GM18517 (cell line): ENCODE data around the gene TRIM62.

Experiments
- ATAC-seq: cut with Tn5 transposase; IDR thresholded peaks from one replicate; pipeline ENCODE4 v1.9.1; 2021; ENCODE audit warnings: mild to moderate bottlenecking, moderate library complexity; ENCODE audit not compliant: unreplicated experiment

Gene TRIM62

DNA sequence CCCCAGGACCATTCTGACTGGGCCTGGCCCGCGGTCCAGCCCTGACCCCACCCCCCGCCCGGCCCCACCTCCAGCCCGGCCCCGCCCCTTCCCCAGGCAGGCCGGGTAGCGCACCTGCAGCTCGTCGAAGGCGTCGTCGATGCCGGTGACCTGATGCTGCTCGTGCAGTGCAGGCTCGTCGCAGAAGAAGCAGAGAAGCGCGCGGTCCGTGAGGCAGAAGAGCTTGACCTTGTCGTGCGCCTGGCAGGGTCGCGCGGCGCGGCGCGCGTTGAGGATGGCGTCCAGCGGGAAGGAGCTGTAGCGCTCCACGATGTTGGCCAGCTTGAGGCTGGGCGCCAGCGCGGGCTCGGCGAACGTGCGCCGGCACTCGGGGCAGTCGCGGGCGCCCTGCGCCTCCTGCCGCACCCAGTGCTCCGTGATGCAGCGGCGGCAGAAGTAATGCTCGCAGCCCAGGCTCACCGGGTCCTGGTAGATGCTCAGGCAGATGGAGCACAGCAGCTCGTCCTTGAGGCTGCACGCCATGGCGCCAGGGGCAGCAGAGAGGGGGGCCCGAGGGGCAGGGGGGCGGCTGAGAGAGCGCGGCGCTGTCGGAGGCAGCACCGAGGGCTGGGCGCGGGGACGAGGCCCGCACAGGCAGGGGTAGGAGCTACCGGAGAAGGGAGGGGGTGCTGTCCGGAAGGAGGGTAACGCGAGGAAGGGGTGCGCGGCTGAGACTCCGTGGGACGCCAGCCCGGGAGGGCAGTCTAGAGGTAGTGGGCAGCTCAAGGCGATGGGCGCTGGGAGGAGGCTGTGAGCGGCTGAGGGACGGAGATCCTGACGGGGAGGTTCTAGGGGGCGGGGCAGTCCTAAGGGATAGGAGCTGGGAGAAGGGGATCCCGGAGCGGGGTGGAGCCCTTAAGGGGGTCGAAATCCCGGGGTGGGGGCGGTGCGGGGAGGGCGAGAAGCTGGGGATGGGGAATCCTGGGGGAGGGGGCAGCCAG is 642 bp downstream of the TRIM62 start:
- no peak for ATAC-seq

DNA sequence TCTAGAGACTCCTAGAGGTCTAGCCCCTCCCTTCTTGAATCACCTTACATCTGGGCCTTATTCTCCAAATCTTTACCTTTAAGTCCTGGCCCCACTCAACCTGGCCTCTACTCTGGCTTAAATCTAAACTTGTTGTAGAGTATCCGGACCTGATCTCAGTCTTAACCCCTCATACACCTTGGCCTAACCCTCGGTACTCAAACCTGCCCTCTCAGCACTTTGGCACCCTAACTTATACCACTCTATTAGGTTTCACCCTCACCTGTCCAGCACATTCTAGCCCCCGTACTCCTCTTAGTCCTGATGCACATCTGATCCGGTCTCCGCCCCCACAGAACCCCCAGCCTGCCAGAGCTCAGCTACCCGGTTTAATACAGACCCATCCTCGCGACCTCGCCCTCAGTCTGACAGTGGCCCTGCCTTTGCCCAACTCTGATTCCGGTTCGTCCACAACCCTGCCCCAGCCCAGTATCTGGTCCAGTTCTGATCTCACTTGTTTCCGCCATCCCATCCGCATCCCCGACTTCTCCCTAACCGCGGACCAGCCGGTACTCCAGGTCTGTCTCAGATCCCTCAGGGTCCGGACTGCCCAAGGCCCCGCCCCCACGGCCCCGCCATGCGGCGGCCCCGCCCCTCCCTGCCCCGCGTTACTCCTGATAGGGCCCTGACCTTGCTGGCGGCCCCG is 1.5 kb downstream of the TRIM62 start:
- no peak for ATAC-seq

DNA sequence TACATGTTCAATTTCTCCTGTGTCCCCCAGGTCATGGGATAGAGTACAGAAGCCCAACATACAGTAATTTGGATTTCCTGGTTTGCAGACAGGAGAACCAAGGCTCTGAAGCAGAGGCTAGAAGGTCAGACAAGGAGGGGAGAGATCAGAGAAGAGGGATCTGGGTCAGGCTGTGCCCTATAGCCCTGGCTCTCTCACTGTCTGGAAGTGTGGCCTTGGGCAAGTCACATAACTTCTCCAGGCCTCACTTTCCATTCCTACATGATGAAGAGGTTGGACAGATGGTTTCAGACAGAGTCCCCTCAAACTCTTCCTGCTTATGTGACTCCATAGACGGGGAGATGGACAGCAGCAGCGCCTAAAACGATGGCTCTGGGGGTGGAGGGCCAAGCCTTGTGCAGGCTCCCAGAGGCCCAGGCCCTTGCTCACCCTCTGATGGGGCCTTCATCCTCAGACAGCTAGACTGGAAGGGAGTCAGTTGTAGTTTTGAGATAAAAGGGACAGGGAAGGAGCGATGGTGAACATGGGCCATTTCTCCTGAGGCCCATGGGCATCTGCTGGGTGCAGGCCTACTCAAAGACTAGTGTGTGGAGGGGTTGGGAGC is 2.9 kb downstream of the TRIM62 start:
- no peak for ATAC-seq

DNA sequence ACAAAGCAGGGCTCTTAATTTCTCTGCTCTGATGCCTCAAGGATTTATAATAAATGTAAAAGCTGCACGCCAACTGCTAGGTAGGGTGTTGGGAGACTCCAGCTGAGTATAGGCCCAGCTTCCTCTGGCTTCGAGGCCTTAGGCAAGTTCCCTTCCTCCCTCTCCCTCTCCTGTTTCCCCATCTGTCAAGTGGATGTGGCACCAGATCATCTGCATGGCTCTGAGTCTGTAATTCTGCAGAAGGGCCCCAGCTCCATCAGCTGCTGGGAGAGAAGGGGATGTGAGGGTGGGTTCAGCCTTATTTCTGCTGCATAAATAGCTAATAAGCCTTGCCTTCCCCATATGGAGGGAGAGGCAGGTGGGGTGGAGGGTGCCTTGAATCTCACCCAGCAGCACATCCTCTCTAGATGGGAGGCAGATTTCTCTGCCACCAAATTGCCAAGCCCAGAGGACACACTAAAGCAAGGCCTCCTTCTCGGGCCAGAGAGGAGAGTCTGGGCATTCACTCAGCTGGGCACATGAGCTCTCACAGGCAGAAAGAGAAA is 3.8 kb downstream of the TRIM62 start:
- ATAC-seq = no peak

DNA sequence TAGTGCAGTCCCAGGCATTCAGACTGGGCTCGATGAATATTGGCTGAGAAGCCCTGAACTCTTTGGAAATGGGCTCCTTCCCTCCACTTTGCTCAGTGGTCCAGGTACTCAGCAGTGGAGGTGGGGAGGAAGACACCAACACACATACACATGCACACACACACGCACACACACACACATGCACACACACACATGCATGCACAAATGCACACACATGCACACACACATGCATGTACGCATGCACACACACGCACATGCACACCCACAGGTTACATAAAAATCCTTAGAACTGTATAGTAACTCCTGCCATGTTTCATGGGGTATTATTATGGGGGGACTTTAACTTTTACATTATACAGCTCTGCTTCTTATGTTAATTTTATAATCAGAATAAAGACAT is 5.0 kb downstream of the TRIM62 start:
- ATAC-seq = no peak

DNA sequence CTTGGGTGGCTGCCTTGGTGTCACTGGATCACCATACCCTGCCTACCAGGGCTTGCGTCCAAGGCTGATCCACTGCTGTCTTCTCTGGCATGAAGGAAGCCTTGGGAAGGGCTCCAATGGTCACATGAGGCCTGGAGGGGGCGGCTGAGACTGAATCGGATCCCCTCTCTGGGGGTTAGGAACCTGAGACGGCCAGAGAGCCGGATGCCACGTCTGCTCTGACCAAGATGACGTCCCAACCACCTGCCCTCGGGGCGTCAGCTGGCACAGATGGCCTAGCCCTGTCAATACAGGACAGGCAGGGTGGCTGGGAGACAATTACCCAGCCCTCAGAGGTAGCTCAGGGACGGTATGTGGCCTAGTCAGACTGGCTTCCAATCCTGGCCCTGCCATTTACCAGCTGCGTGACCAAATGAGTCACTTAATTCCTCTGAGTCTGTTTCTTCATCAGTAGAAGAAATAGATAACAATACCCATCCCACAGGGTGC is 5.4 kb downstream of the TRIM62 start:
- ATAC-seq = no peak

DNA sequence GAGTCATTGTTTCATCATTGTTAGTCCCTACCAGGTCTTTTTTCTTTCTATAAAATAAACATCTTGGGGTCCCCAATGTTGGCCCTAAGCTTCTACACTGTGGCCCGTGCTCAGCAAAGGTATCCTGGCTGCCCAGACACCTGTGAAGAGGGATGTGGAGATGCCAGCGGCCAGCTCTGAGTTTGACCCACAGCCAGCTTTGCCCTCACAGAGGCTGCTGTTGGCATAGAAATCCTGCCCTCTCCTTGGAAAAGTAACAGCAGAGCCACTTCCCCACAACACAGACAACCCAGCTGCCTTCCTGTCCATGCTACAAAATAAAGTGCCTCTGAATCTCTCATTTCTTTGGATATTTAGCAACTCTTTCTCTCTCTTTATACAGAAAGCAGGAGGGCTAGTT is 6.0 kb downstream of the TRIM62 start:
- ATAC-seq = no peak

DNA sequence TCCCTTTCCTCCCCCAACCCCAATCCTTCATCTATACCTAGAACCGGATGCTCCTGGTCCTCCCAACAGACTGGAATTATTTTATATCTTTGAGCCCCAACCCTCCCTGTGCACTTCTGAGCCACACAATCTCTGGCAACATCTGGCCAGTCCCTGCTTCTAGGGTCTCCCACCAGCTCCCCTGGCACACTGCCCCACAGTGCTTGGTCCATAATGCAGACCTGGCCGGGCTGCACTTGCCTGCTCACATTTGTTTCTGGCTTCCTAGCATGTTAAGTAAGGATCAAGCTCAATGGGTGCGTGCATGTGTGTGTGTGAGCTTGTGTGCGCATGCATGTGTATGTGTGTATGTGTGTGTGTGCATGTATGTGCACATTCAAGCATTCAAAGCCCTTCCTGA is 8.8 kb downstream of the TRIM62 start:
- no peak for ATAC-seq

DNA sequence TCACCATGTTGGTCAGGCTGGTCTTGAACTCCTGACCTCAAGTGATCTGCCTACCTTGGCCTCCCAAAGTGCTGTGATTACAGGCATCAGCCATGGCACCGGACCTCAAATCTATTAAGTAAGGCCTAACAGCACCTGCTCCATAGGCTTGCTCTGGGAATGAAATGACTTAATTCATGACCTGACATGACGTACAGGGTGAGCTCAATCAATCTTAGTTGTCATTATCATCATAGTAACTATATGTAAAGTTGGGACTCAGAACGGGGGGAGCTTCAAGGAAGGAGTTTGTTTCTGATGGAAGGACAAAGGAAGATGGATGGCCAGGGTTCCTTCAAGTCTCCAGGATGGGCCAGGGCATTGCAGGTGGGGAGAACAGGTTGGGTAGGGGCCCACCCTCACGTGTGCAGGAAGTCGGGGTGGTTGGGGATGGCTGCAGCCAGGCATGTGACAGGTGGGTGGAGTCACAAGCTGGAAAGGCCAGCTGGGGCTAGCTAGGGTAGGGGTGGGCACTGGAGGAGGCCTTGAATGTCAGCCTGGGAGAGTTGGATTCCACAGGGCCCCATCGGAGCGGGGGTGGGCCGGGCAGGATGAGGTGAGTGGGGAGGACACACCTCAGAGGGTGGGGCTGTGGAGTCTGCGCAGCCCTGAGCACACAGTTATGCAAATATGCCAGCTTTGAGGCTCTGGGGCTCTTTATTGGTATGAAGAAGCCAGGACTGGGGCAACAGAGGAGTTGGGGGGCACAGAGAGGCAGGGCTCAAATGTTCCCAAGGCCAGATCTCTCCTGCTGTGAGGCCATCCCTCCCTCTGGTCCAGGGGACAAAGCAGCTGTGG is 9.6 kb downstream of the TRIM62 start:
- no peak for ATAC-seq

DNA sequence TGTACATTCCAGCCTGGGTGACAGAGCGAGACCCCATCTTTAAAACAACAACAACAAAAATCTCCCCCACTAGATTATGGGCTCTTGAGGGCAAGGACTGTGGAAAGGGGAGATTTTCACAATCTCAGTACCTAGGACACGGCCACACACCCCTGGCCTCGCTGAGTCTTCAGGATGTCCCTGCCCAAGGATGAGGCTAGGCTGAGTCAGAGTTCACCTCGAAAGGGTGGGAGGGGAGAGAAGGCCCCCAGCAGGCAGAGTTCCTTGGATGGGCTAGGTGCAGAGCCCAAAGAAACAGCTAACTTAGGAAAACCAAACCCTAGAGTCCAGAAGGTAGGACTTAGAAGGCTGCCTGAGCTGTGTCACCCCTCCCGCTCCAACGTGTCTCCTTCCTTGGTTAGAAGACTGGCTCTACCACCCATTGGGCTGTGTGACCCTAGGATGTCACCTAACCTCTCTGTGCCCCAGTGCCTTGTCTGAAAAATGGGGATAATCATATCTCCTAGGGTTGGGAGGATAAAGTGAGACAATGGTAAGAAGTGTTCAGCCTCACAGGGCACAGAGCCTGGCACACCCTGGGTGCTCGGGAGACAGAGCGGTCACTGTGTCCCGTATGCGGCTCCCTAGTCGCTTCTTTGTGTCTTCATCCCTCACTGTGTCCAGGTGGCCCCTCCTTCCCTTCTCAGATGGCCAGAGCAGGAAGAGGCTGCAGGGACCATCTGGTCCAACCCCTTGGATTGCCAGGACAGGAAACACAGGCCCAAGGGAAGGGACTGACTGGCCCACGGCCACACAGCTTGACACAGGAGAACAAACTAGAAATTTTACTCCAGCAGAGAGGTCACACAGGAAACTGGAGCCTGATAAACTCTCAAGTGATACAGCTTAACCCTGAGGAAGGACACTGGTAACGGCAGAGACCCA is 11.2 kb downstream of the TRIM62 start:
- no peak for ATAC-seq

DNA sequence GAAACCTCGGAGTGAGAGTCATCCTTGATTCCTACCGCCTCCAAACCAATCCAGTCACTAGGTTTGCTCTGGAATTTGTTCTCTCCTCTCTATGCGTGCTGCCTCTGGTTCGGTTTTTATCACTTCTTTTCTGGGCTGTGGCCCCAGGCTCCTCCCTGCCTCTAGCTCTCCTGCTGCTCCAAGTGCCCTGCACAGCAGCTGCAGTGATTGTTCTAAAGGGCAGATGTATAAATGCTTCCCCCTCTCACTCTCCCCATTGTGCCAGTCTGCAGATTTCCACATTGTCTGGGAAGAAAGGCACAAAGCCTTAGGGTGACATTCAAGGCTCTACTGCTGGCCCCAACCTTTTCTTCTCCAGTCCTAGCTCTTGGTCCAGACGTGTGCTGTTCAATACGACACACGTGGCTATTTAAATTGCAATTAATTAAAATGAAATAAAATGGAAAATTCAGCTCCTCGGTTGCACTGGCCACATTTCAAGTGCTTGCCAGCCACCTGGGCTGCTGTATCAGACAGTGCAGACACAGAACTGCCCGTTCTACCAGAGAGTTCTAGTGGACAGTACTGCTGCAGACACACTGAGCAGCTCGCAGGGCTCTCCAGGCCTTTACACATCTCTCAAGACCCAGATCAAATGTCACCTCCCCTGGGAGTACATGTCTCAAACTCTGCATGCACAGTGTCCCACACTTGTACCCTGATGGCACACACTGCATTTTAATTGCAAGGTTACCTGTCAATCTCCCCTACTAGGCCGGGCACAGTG is 12.4 kb downstream of the TRIM62 start:
- ATAC-seq = no peak

DNA sequence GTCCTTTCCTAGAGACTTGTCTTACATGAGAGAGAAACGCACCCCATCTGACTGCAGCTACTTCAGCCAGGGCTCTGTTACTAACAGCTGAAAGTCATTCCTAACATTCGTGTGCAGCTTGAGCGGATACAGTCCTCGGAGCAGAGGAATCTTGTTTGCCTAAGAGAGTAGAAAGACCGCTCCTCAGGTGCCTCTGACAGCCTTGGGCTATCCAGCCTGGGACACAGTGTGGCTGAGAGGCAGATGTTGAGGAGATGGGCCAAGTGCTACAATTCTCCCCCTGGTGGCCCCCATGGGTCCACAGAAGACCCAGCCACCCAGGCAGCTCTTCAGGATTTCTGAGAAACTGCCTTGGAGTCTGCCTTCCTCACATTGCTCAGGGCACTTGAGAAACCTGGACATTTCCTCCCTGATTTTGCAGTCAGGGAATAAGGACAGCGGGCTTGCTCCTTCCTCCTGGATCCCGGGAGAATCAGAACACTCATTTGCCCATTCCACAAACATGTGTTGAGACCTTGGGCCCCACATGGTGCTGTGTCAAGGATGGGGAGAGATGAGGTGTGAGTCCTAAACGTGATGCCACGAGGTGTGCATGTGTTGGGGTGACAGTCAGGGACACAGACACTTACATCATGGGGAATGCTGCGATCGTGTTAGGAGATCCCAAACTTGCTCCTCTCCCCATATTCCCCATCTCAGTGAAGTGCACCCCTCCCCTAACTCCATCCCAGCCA is 13.1 kb downstream of the TRIM62 start:
- no peak for ATAC-seq

DNA sequence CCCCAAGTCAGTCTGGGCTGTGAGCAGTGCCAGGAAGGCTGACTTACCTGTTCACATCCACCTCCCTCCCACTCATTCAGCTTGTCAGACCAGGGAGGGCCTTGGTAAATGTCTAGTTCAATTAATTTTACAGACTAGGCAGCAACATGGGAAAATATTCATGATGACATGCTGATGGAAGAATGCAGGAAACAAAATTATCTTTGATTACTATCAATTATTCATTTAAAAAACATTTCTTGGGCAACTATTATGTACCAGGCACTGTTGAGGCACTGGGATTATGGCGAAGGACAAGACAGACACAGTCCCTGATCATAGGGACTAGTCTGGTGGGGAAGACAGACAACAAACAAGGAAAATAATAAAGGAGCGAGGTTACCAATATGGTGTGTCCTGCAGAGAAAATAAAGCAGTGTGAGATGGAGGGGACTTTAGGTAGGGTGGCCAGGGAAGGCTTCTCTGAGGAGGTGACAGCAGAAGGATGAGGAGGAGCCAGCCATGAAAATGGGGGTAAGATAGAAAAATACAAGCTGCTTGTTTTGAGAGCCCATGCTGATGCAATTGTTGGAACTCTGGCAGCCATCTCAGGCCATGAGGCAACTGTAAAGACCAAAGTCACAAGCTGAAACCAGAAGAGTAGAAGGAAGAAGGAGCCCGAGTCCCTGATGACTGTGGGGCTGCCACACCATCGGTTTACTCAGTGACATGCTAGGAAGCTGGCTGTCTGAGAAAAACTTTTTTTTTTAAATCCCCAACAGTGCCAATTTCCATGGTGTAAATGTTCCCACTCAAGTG is 14.0 kb downstream of the TRIM62 start:
- ATAC-seq = no peak

DNA sequence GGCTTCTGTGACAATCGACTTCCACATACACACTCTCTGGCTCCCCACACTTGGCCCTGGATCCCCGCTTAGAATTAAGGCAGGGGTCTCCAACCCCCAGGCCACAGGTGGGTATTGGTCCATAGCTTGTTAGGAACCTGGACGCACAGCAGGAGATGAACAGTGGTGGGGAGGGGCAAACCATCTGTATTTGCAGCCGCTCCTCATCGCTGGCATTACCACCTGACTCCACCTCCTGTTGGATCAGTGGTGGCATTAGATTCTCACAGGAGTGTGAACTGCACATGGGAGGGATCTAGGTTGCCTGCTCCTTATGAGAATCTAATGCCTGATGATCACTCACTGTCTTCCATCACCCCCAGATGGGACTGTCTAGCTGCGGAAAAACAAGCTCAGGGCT is 16.0 kb downstream of the TRIM62 start:
- ATAC-seq = no peak

DNA sequence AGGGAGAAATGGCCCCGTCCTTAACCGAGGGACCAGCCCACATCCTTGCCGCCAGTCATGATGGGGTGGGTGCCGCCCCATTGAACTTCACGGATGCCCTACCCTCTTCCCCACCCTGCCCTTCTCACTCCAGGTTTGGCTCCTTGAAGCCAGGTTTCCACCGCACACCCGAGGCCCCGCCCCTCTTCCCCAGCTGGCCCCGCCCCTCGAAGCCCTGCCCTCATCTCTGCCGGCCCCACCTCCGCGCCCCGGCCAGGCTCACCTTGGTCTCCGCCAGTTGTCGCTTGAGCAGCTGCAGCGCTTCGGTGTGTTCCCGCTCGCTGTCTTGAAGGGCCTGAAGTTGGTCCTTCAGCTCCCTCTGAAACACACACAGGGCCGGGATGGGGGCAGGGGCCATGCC is 16.6 kb downstream of the TRIM62 start:
- ATAC-seq = no peak

DNA sequence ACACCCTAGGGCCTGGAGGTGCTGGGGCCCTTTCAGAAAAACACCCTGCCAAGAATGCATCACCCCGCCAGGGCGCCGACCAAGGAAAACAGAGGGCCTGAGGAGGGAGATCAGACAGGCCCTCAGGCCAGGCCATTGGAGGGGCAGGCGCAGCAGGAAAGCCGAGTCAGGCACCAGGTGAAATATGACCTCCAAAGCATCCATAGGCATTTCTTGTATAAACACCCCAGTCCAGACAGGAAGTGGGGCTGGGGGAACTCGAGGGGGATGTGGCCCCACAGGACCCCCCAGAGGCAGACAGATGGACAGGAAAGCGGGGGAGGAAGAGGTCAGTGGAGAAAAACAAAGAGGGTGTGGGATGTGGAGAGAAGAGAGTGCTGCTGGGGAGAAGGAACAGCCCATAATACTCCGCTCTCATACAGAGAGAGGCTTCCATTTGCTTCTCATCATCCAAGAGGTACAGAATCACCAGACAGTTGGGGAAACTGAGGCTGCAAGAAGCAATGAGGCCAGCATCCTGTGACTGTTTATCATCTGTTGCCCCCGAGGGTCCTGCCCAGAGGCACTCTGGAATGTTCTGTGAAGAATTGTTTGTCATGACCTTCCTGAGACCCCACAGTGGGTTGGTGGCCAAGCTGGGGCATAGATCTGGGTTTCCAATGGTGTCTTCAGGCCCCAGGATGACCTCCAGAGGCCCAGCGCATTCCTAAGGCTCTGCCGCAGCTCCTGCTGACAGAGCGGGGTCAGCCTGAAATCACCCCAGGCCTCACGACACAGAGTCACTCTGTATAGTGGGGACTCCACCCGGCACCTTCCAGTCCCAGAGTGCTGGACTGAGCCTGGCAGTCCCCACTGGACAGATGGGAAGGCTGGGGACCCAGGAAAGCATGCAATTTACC is 18.0 kb downstream of the TRIM62 start:
- ATAC-seq = no peak
